Dendritic cell treated with granulocyte-macrophage colony-stimulating factor and Interleukin-4, amounts not matched to agents 40 ng/mL and 50 ng/mL, for 4 days (primary cell): ENCODE data around the gene PCDHGC4.

Experiments used
- H3K27ac Mint-ChIP-seq: one replicate; pipeline ENCODE4 v1.8.0; 2022; ENCODE audit warnings: mild to moderate bottlenecking, mixed read lengths
- H3K27me3 Mint-ChIP-seq: one replicate; pipeline ENCODE4 v1.8.0; 2022; ENCODE audit warnings: mild to moderate bottlenecking, mixed read lengths
- H3K36me3 Mint-ChIP-seq: one replicate; pipeline ENCODE4 v1.8.0; 2022; ENCODE audit warnings: low read depth, mixed read lengths
- H3K4me1 Mint-ChIP-seq: one replicate; pipeline ENCODE4 v1.8.0; 2022; ENCODE audit warnings: low read depth, mixed read lengths
- H3K4me3 Mint-ChIP-seq: one replicate; pipeline ENCODE4 v1.8.0; 2022; ENCODE audit warnings: mild to moderate bottlenecking, moderate library complexity, mixed read lengths
- H3K9me3 Mint-ChIP-seq: one replicate; pipeline ENCODE4 v1.8.0; 2022; ENCODE audit warnings: mixed read lengths
- intact Hi-C: fragments of 100-400 bp; cut with micrococcal nuclease; formaldehyde crosslinking; loops from one replicate; pipeline ENCODE4 v1.15.0; 2022

PCDHGC4 gene

GRCh38 chr5:141495453-141495811, 10.6 kb downstream of the PCDHGC4 start:
- intact Hi-C loops = no loop called here
- Mint-ChIP-seq H3K4me3 (no peak overlapping the region), H3K27me3 (peaks cover 76% of the 10 kb centered on the region), H3K36me3 (no peaks in the 10 kb centered on the region), H3K9me3 (no peaks in the 10 kb centered on the region), H3K27ac (no peak overlapping the region), H3K4me1 (peaks cover 6% of the 10 kb centered on the region)

GRCh38 chr5:141496038-141496437, 11.2 kb downstream of the PCDHGC4 start:
- Mint-ChIP-seq H3K27me3 (peaks cover 70% of the 10 kb centered on the region), H3K36me3 (no peaks in the 10 kb centered on the region), H3K9me3 (no peaks in the 10 kb centered on the region), H3K4me3 (no peak overlapping the region), H3K4me1 (peaks cover 6% of the 10 kb centered on the region), H3K27ac (no peak overlapping the region)
- intact Hi-C loops = no loop called here

GRCh38 chr5:141501761-141502160, 16.9 kb downstream of the PCDHGC4 start:
- no peak overlapping the region for H3K4me3 Mint-ChIP-seq
- H3K4me1 Mint-ChIP-seq = no peaks in the 10 kb centered on the region
- peaks cover 26% of the 10 kb centered on the region for H3K27me3 Mint-ChIP-seq
- no peaks in the 10 kb centered on the region for H3K9me3 Mint-ChIP-seq
- no peak overlapping the region for H3K27ac Mint-ChIP-seq
- no peaks in the 10 kb centered on the region for H3K36me3 Mint-ChIP-seq
- intact Hi-C loops = no loop called here

- intact Hi-C loops = no loop called here
- Mint-ChIP-seq H3K9me3 (no peaks in the 10 kb centered on the region), H3K4me1 (peaks cover 5% of the 10 kb centered on the region), H3K36me3 (no peaks in the 10 kb centered on the region), H3K27ac (no peak overlapping the region), H3K27me3 (peaks cover 15% of the 10 kb centered on the region), H3K4me3 (no peak overlapping the region)
Observed at GRCh38 chr5:141503681-141504080, 18.9 kb downstream of the PCDHGC4 start.

- intact Hi-C loops = no loop called here
- peaks cover 15% of the 10 kb centered on the region for H3K27me3 Mint-ChIP-seq
Observed at GRCh38 chr5:141504216-141504615, 19.4 kb downstream of the PCDHGC4 start.

GRCh38 chr5:141506381-141507155, 21.7 kb downstream of the PCDHGC4 start:
- Mint-ChIP-seq H3K4me1 (peaks cover 21% of the 10 kb centered on the region), H3K9me3 (no peaks in the 10 kb centered on the region), H3K27ac (no peak overlapping the region), H3K4me3 (no peak overlapping the region), H3K36me3 (no peaks in the 10 kb centered on the region), H3K27me3 (peaks cover 19% of the 10 kb centered on the region)
- intact Hi-C loops = no loop called here

More at GRCh38 chr5:141504216-141504615, 19.4 kb downstream of the PCDHGC4 start:
- peaks cover 10% of the 10 kb centered on the region for H3K4me1 Mint-ChIP-seq
- H3K4me3 Mint-ChIP-seq = no peak overlapping the region
- no peaks in the 10 kb centered on the region for H3K9me3 Mint-ChIP-seq
- H3K36me3 Mint-ChIP-seq = no peaks in the 10 kb centered on the region
- H3K27ac Mint-ChIP-seq = no peak overlapping the region

- Mint-ChIP-seq H3K27ac (no peak overlapping the region), H3K4me1 (peaks cover 27% of the 10 kb centered on the region), H3K27me3 (peaks cover 22% of the 10 kb centered on the region), H3K36me3 (peaks cover under 1% of the 10 kb centered on the region), H3K9me3 (no peaks in the 10 kb centered on the region), H3K4me3 (no peak overlapping the region)
- intact Hi-C loops = no loop called here
Observed at GRCh38 chr5:141507387-141508091, 22.7 kb downstream of the PCDHGC4 start.

GRCh38 chr5:141508440-141508797, 23.6 kb downstream of the PCDHGC4 start:
- intact Hi-C loops = no loop called here
- H3K27ac Mint-ChIP-seq = no peak overlapping the region
- no peaks in the 10 kb centered on the region for H3K9me3 Mint-ChIP-seq
- H3K27me3 Mint-ChIP-seq = peaks cover 28% of the 10 kb centered on the region
- peaks cover 9% of the 10 kb centered on the region for H3K36me3 Mint-ChIP-seq
- H3K4me3 Mint-ChIP-seq = no peak overlapping the region
- peaks cover 36% of the 10 kb centered on the region for H3K4me1 Mint-ChIP-seq

GRCh38 chr5:141508798-141509611, 24.2 kb downstream of the PCDHGC4 start:
- H3K4me3 Mint-ChIP-seq = peak overlapping the region; percentile 22
- H3K27ac Mint-ChIP-seq = no peak overlapping the region
- H3K9me3 Mint-ChIP-seq = no peaks in the 10 kb centered on the region
- peaks cover 15% of the 10 kb centered on the region for H3K36me3 Mint-ChIP-seq
- H3K27me3 Mint-ChIP-seq = peaks cover 30% of the 10 kb centered on the region
- peaks cover 42% of the 10 kb centered on the region for H3K4me1 Mint-ChIP-seq
- intact Hi-C loops = no loop called here

GRCh38 chr5:141510160-141510559, 25.3 kb downstream of the PCDHGC4 start:
- no peaks in the 10 kb centered on the region for H3K9me3 Mint-ChIP-seq
- H3K4me3 Mint-ChIP-seq = no peak overlapping the region
- peaks cover 26% of the 10 kb centered on the region for H3K36me3 Mint-ChIP-seq
- H3K27ac Mint-ChIP-seq = no peak overlapping the region
- peaks cover 26% of the 10 kb centered on the region for H3K27me3 Mint-ChIP-seq
- peaks cover 53% of the 10 kb centered on the region for H3K4me1 Mint-ChIP-seq
- intact Hi-C loops = loop anchor here (10.0 kb wide), 1 partner anchor 185 kb away; the partner anchor contains the start of gene TAF7

- Mint-ChIP-seq H3K27me3 (peaks cover 24% of the 10 kb centered on the region), H3K4me1 (peaks cover 61% of the 10 kb centered on the region), H3K36me3 (peaks cover 35% of the 10 kb centered on the region), H3K9me3 (no peaks in the 10 kb centered on the region), H3K27ac (no peak overlapping the region), H3K4me3 (no peak overlapping the region)
- intact Hi-C loops = loop anchor here (10.0 kb wide), 1 partner anchor 186 kb away; the partner anchor contains the start of gene TAF7
Observed at GRCh38 chr5:141510850-141511601, 26.2 kb downstream of the PCDHGC4 start.

GRCh38 chr5:141511771-141512325, 27.0 kb downstream of the PCDHGC4 start:
- Mint-ChIP-seq H3K4me3 (no peak overlapping the region), H3K27me3 (peaks cover 24% of the 10 kb centered on the region), H3K36me3 (peaks cover 43% of the 10 kb centered on the region), H3K9me3 (no peaks in the 10 kb centered on the region), H3K27ac (no peak overlapping the region), H3K4me1 (peaks cover 69% of the 10 kb centered on the region)
- intact Hi-C loops = loop anchor here (10.0 kb wide), 1 partner anchor 187 kb away; the partner anchor contains the start of gene TAF7

GRCh38 chr5:141512390-141512910, 27.6 kb downstream of the PCDHGC4 start:
- peaks cover 24% of the 10 kb centered on the region for H3K27me3 Mint-ChIP-seq
- peaks cover 75% of the 10 kb centered on the region for H3K4me1 Mint-ChIP-seq
- peaks cover 49% of the 10 kb centered on the region for H3K36me3 Mint-ChIP-seq
- H3K27ac Mint-ChIP-seq = peak overlapping the region; percentile 55
- intact Hi-C loops = loop anchor here (10.0 kb wide), 1 partner anchor 188 kb away; the partner anchor contains the start of gene TAF7
- H3K4me3 Mint-ChIP-seq = peak overlapping the region; percentile 74
- H3K9me3 Mint-ChIP-seq = no peaks in the 10 kb centered on the region
